ENCODE results near the gene TCF3. TPM values are rescaled to one million over a fixed set of nuclear protein-coding genes. Genes with fewer than 3 reads are reported as not detected.

TCF3 gene
- total and polyA plus RNA-seq, 2 donors (not counting 1 experiment from before 2014, with no cell fraction given) = 39.3 to 54.7 TPM

- Histone ChIP-seq H3K4me1 (ENCODE audit: control insufficient read depth, extremely low read depth, insufficient read depth, low read length) (no peaks in the 10 kb centered on the region), H3K27me3 (ENCODE audit: control insufficient read depth, insufficient read depth, low read length) (no peaks in the 10 kb centered on the region), H2AFZ (ENCODE audit: low read length) (no peak overlapping the region), H3K4me3 (replicated peaks in 1 of 4; ENCODE audit: control extremely low read depth in 1 of 4, insufficient read depth in 1 of 4, low read depth in 3 of 4, low read length in 4 of 4) (no peak overlapping the region), H3K79me2 (ENCODE audit: control insufficient read depth, insufficient read depth, low read length) (peaks cover 51% of the 10 kb centered on the region), H3K9ac (ENCODE audit: insufficient read depth, low read length) (no peak overlapping the region), H3K4me2 (ENCODE audit: extremely low read depth, insufficient read depth, low read length) (no peak overlapping the region), H3K36me3 (ENCODE audit: control insufficient read depth, insufficient read depth, low read length) (peaks cover 21% of the 10 kb centered on the region), H3K9me3 (ENCODE audit: control insufficient read depth, insufficient read depth, low read depth, low read length) (no peaks in the 10 kb centered on the region), H3K27ac (ENCODE audit: insufficient read depth, low read length) (no peak overlapping the region), H4K20me1 (ENCODE audit: control insufficient read depth, extremely low read depth, insufficient read depth, low read length) (no peaks in the 10 kb centered on the region)
- TF ChIP-seq EZH2 (IDR thresholded peaks at IDR 0.05; ENCODE audit: low read length, missing control alignments) = no peak
- TF ChIP-seq CTCF (conservative IDR thresholded peaks at IDR 0.05 in 1 of 2, IDR thresholded peaks at IDR 0.05 in 1 of 2; ENCODE audit: low read depth in 1 of 2, low read length in 2 of 2) = peak; percentile 5 to 14
- DNase-seq (ENCODE audit: low read depth in 2 of 2) = no peak
Measured at GRCh38 chr19:1601613-1602064, 50.8 kb downstream of the TCF3 start.

GRCh38 chr19:1599460-1599846 lies 53.0 kb downstream of the TCF3 start:
- no peaks in the 10 kb centered on the region for H4K20me1 ChIP-seq (ENCODE audit: control insufficient read depth, extremely low read depth, insufficient read depth, low read length)
- H3K27ac ChIP-seq (ENCODE audit: insufficient read depth, low read length) = no peak overlapping the region
- TF ChIP-seq CTCF (conservative IDR thresholded peaks at IDR 0.05 in 1 of 2, IDR thresholded peaks at IDR 0.05 in 1 of 2; ENCODE audit: low read depth in 1 of 2, low read length in 2 of 2) (no peak), EZH2 (IDR thresholded peaks at IDR 0.05; ENCODE audit: low read length, missing control alignments) (no peak)
- H3K36me3 ChIP-seq (ENCODE audit: control insufficient read depth, insufficient read depth, low read length) = peaks cover 21% of the 10 kb centered on the region
- peaks cover 44% of the 10 kb centered on the region for H3K79me2 ChIP-seq (ENCODE audit: control insufficient read depth, insufficient read depth, low read length)
- no peaks in the 10 kb centered on the region for H3K4me1 ChIP-seq (ENCODE audit: control insufficient read depth, extremely low read depth, insufficient read depth, low read length)
- no peaks in the 10 kb centered on the region for H3K27me3 ChIP-seq (ENCODE audit: control insufficient read depth, insufficient read depth, low read length)
- no peak overlapping the region for H3K4me2 ChIP-seq (ENCODE audit: extremely low read depth, insufficient read depth, low read length)
- no peak overlapping the region for H2AFZ ChIP-seq (ENCODE audit: low read length)
- H3K9ac ChIP-seq (ENCODE audit: insufficient read depth, low read length) = no peak overlapping the region
- H3K4me3 ChIP-seq (replicated peaks in 1 of 4; ENCODE audit: control extremely low read depth in 1 of 4, insufficient read depth in 1 of 4, low read depth in 3 of 4, low read length in 4 of 4) = no peak overlapping the region
- DNase-seq (ENCODE audit: low read depth in 2 of 2) = no peak
- H3K9me3 ChIP-seq (ENCODE audit: control insufficient read depth, insufficient read depth, low read depth, low read length) = no peaks in the 10 kb centered on the region

- H3K27ac ChIP-seq (ENCODE audit: insufficient read depth, low read length) = no peak overlapping the region
- DNase-seq (ENCODE audit: low read depth in 2 of 2) = no peak
- no peaks in the 10 kb centered on the region for H3K4me1 ChIP-seq (ENCODE audit: control insufficient read depth, extremely low read depth, insufficient read depth, low read length)
- peaks cover 38% of the 10 kb centered on the region for H3K79me2 ChIP-seq (ENCODE audit: control insufficient read depth, insufficient read depth, low read length)
- no peaks in the 10 kb centered on the region for H3K9me3 ChIP-seq (ENCODE audit: control insufficient read depth, insufficient read depth, low read depth, low read length)
- no peak for TF ChIP-seq CTCF (conservative IDR thresholded peaks at IDR 0.05 in 1 of 2, IDR thresholded peaks at IDR 0.05 in 1 of 2; ENCODE audit: low read depth in 1 of 2, low read length in 2 of 2)
- TF ChIP-seq EZH2 (IDR thresholded peaks at IDR 0.05; ENCODE audit: low read length, missing control alignments) = no peak
- no peak overlapping the region for H2AFZ ChIP-seq (ENCODE audit: low read length)
- no peak overlapping the region for H3K4me3 ChIP-seq (replicated peaks in 1 of 4; ENCODE audit: control extremely low read depth in 1 of 4, insufficient read depth in 1 of 4, low read depth in 3 of 4, low read length in 4 of 4)
- peaks cover 21% of the 10 kb centered on the region for H3K36me3 ChIP-seq (ENCODE audit: control insufficient read depth, insufficient read depth, low read length)
- H3K27me3 ChIP-seq (ENCODE audit: control insufficient read depth, insufficient read depth, low read length) = no peaks in the 10 kb centered on the region
- no peak overlapping the region for H3K9ac ChIP-seq (ENCODE audit: insufficient read depth, low read length)
- no peak overlapping the region for H3K4me2 ChIP-seq (ENCODE audit: extremely low read depth, insufficient read depth, low read length)
- no peaks in the 10 kb centered on the region for H4K20me1 ChIP-seq (ENCODE audit: control insufficient read depth, extremely low read depth, insufficient read depth, low read length)
Measured at GRCh38 chr19:1598777-1599459, 53.5 kb downstream of the TCF3 start.
